HepG2 (cell line): ENCODE measurements around the gene GSK3A. TPM values are rescaled to one million over a fixed set of nuclear protein-coding genes. Genes with fewer than 3 reads are reported as not detected.

ENCODE experiments used
- CAMTA2 ChIP-seq: sonication (generic); formaldehyde crosslinking; IDR thresholded peaks from 2 replicates; pipeline ENCODE4 v1.4.0; 2020; ENCODE audit warnings: mild to moderate bottlenecking, missing genetic modification reagents, borderline replicate concordance
- DMTF1 ChIP-seq: sonication (generic); formaldehyde crosslinking; IDR thresholded peaks from 2 replicates; pipeline ENCODE4 v1.4.0; 2020; ENCODE audit warnings: mild to moderate bottlenecking, missing genetic modification reagents
- HIVEP1 ChIP-seq: sonication (generic); formaldehyde crosslinking; IDR thresholded peaks from 2 replicates; pipeline ENCODE4 v1.4.0; 2020; ENCODE audit warnings: mild to moderate bottlenecking, missing genetic modification reagents
- KAT8 ChIP-seq: IDR thresholded peaks from 2 replicates; pipeline ENCODE4 v1.6.1; 2016; ENCODE audit warnings: missing genetic modification reagents, missing compliant biosample characterization
- THAP11 ChIP-seq: IDR thresholded peaks from 2 replicates; pipeline ENCODE4 v1.6.1; 2016; ENCODE audit warnings: missing biosample characterization, missing genetic modification reagents
- TP53 ChIP-seq: sonication (generic); formaldehyde crosslinking; conservative IDR thresholded peaks from 2 replicates; pipeline ENCODE4 v1.4.0; 2020; ENCODE audit warnings: missing genetic modification reagents
- ZFP90 ChIP-seq: sonication (generic); formaldehyde crosslinking; IDR thresholded peaks from 2 replicates; pipeline ENCODE4 v1.8.0; 2022; ENCODE audit warnings: missing genetic modification reagents, mild to moderate bottlenecking, inconsistent platforms, borderline replicate concordance
- ZHX2 ChIP-seq, 2 experiments: sonication (generic) in 1 of 2; formaldehyde crosslinking in 1 of 2; IDR thresholded peaks; 2 replicates each; pipeline versions ENCODE4 v1.6.1 to v1.9.0; 2014 to 2022; ENCODE audit warnings: antibody characterized with exemption in 1 of 2, borderline replicate concordance in 1 of 2, inconsistent platforms in 1 of 2, low read depth in 1 of 2, missing genetic modification reagents in 1 of 2
- ZNF598 ChIP-seq: sonication (generic); formaldehyde crosslinking; IDR thresholded peaks from 2 replicates; pipeline ENCODE4 v1.5.1; 2020; ENCODE audit warnings: mild to moderate bottlenecking, missing genetic modification reagents, borderline replicate concordance
- polyA plus RNA-seq, 8 experiments: library from polyadenylated mRNA; depleted of rRNA in 3 of 8; stranded (reverse) in 7 of 8; unstranded in 1 of 8; fragments of >200 nt; fragmentation: Illumina TruSeq in 4 of 8; extraction: Trizol in 4 of 8; gene quantifications; 2 replicates each; pipeline versions ENCODE4 v1.2.1 to v1.2.3, GENCODE V29; 2011 to 2016; ENCODE audit warnings: low read depth in 4 of 8, missing spikeins in 1 of 8, mixed read lengths in 1 of 8; ENCODE audit not compliant: insufficient read depth in 1 of 8
- total RNA-seq, 5 experiments: library from RNA; depleted of rRNA; stranded (reverse); fragments of >200 nt; fragmentation: Illumina TruSeq; extraction: Trizol; gene quantifications; 2 replicates each; pipeline ENCODE4 v1.2.3, GENCODE V29; 2016; ENCODE audit warnings: low read depth in 1 of 5
- TF ChIP-seq, protein P1 (sequence below): sonication (generic); formaldehyde crosslinking; IDR thresholded peaks from 2 replicates; pipeline ENCODE4 v1.5.1; 2020; ENCODE audit warnings: mild to moderate bottlenecking, missing genetic modification reagents, borderline replicate concordance
- TF ChIP-seq, protein P2 (sequence below): sonication (generic); formaldehyde crosslinking; IDR thresholded peaks from 2 replicates; pipeline ENCODE4 v1.5.1; 2020; ENCODE audit warnings: missing genetic modification reagents, mild to moderate bottlenecking, borderline replicate concordance

The GSK3A gene
- total and polyA plus RNA-seq, 2 of the 13 experiments (the other 11 are each of a cell fraction or from before 2014, with no cell fraction given): 16.9 to 52.5 TPM

DNA sequence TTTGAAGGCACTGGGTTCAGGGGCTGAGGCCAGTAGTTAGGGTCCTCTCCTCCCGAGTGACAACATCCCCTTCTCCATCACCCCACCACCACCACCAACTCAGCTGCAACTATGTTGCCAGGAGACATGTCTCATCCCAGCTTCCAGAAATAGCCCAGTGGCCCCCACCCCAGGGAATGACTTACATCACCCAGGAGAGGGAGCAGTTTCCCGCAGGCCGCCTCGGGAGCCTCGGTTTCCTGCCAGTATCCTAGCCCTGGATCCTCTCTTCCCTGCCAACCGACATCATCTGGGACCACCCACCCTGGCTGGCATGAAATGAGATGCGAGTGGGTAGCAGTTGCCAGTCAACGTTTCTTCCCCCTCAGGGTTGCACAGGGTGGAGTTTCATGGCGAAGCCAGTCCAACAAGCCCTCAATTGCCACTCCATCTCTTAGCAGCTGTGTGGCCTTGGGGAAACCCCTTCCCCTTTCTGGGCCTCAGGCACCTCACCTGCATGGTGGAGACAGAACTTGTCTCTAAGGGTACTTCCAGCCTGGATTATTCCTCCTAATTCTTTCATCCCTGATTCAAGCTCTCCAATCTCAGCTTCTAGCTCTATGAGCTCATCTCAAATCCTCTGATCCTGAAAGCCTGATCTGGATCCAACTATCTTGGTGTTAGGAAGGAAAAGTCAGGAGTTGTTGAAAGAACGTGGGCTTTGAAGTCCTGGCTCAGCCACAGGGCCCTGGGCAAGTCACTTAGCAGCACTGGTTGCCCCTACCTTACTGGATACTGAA lies 3.9 kb upstream of the GSK3A start (continued):
- TF ChIP-seq ZHX2 (IDR thresholded peaks at IDR 0.05; ENCODE audit: low read depth) (no peak), ZHX2 (CRISPR knock-in tag; IDR thresholded peaks at IDR 0.05; ENCODE audit: borderline replicate concordance) (no peak), CAMTA2 (CRISPR knock-in tag) (peak; percentile 51; the same call in 1 of the 2 replicates), HIVEP1 (CRISPR knock-in tag) (peak; percentile 59; the same call in 1 of the 2 replicates), TP53 (no peak), KAT8 (CRISPR knock-in tag) (no peak), ZFP90 (CRISPR knock-in tag) (0 out of 2 replicates have a peak, but pooled peaks have one; percentile 5), DMTF1 (no peak), THAP11 (CRISPR knock-in tag) (0 out of 2 replicates have a peak, but pooled peaks have one; percentile 23), ZNF598 (CRISPR knock-in tag) (no peak)
- TF ChIP-seq, protein P1, sequence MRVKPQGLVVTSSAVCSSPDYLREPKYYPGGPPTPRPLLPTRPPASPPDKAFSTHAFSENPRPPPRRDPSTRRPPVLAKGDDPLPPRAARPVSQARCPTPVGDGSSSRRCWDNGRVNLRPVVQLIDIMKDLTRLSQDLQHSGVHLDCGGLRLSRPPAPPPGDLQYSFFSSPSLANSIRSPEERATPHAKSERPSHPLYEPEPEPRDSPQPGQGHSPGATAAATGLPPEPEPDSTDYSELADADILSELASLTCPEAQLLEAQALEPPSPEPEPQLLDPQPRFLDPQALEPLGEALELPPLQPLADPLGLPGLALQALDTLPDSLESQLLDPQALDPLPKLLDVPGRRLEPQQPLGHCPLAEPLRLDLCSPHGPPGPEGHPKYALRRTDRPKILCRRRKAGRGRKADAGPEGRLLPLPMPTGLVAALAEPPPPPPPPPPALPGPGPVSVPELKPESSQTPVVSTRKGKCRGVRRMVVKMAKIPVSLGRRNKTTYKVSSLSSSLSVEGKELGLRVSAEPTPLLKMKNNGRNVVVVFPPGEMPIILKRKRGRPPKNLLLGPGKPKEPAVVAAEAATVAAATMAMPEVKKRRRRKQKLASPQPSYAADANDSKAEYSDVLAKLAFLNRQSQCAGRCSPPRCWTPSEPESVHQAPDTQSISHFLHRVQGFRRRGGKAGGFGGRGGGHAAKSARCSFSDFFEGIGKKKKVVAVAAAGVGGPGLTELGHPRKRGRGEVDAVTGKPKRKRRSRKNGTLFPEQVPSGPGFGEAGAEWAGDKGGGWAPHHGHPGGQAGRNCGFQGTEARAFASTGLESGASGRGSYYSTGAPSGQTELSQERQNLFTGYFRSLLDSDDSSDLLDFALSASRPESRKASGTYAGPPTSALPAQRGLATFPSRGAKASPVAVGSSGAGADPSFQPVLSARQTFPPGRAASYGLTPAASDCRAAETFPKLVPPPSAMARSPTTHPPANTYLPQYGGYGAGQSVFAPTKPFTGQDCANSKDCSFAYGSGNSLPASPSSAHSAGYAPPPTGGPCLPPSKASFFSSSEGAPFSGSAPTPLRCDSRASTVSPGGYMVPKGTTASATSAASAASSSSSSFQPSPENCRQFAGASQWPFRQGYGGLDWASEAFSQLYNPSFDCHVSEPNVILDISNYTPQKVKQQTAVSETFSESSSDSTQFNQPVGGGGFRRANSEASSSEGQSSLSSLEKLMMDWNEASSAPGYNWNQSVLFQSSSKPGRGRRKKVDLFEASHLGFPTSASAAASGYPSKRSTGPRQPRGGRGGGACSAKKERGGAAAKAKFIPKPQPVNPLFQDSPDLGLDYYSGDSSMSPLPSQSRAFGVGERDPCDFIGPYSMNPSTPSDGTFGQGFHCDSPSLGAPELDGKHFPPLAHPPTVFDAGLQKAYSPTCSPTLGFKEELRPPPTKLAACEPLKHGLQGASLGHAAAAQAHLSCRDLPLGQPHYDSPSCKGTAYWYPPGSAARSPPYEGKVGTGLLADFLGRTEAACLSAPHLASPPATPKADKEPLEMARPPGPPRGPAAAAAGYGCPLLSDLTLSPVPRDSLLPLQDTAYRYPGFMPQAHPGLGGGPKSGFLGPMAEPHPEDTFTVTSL (CRISPR knock-in tag): no peak
- TF ChIP-seq, protein P2, sequence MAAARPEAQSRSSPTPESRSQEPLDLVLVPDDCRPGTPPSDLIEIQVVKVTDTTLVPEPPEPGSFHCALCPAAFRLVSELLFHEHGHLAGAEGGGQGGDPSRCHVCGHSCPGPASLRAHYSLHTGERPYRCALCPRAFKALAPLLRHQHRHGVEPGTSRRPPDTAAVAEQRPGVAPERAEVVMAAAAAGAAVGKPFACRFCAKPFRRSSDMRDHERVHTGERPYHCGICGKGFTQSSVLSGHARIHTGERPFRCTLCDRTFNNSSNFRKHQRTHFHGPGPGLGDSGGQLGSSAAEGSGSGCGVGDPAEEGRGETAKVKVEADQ (CRISPR knock-in tag): no peak
- TF ChIP-seq, all 625 proteins: peak for 61
